Measurements from ENCODE around the gene DNM2.

DNM2 gene

DNA sequence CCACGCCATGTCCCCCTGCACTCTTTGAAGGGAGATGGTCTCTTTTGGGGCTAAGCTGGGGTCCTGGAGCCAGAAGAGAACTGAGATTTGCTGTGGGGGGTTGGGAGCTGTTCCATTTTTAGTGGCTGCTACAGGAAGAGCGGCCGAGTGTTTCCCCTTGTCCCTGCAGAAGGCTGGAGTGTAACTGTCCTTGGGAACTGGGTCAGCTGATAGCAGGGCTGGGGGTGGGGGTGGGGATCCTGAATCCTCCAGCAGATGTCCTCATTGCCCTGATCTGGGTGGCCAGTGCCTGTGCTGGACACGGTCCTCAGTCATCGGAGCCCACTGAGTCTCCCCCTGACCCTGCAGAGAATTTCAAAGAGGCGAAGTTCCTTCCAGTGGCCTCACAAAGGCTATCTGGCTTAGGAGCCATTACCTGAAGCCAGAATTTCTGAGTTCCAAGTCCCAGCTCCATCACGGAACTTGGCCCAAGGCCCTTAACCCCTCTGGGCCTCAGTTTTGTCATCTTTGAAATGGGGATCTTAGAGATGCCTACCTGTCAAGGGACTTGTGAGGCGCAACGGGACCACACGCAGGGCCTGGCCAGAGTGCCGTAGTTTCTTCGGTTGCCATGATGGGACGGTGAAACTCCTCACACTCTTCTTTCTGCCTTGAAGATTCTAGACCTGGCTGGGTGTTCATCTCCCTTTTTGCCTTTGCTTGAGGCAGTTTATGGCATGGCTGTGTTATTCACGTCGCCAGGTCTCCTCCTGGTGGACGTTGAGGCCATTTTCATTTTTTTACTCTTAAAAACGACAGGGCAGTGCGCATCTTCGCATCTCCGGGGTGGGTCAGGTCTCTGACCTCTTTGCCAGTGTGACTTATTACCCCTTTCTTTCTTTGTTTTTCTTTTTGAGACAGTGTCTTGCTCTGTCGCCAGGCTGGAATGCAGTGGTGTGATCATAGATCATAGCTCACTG is 51.9 kb downstream of the DNM2 start:
- Histone ChIP-seq H3K36me3 (ENCODE audit: control insufficient read depth, low read depth, low read length) (peaks cover 13% of the 10 kb centered on the region), H3K27me3 (ENCODE audit: control insufficient read depth, insufficient read depth, low read length) (no peaks in the 10 kb centered on the region), H3K9ac (ENCODE audit: low read length) (no peak overlapping the region), H3K27ac (ENCODE audit: low read length) (no peak overlapping the region), H3K4me3 (ENCODE audit: low read length) (no peak overlapping the region), H3K4me1 (ENCODE audit: control insufficient read depth, low read depth, low read length) (peaks cover 7% of the 10 kb centered on the region), H3K9me3 (ENCODE audit: control insufficient read depth, low read depth, low read length) (no peaks in the 10 kb centered on the region)

DNA sequence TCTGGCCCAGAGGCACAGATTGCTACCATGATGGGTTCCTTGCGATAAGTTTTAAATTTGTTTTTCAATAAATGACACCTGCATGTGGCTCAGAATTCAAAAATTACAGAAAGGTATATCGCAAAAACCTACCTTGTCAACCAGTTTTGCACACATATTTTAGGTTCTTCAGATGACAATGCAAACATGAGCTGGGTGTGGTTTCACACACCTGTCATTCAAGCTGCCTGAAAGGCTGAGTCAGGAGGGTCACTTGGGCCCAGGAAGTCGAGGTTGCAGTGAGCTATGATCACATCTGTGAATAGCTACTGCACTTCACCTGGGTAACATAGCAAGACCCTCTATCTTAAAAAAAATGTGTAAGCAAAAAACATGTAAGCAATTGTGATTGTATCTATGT is 56.1 kb downstream of the DNM2 start:
- Histone ChIP-seq H3K9me3 (ENCODE audit: control insufficient read depth, low read depth, low read length) (no peaks in the 10 kb centered on the region), H3K4me3 (ENCODE audit: low read length) (no peak overlapping the region), H3K4me1 (ENCODE audit: control insufficient read depth, low read depth, low read length) (peaks cover 7% of the 10 kb centered on the region), H3K36me3 (ENCODE audit: control insufficient read depth, low read depth, low read length) (peaks cover 39% of the 10 kb centered on the region), H3K9ac (ENCODE audit: low read length) (no peak overlapping the region), H3K27ac (ENCODE audit: low read length) (no peak overlapping the region), H3K27me3 (ENCODE audit: control insufficient read depth, insufficient read depth, low read length) (no peaks in the 10 kb centered on the region)

- peaks cover 47% of the 10 kb centered on the region for H3K36me3 ChIP-seq (ENCODE audit: control insufficient read depth, low read depth, low read length)
- peaks cover 1% of the 10 kb centered on the region for H3K4me1 ChIP-seq (ENCODE audit: control insufficient read depth, low read depth, low read length)
- H3K9ac ChIP-seq (ENCODE audit: low read length), result no peak overlapping the region
- H3K27ac ChIP-seq (ENCODE audit: low read length), result no peak overlapping the region
- no peaks in the 10 kb centered on the region for H3K27me3 ChIP-seq (ENCODE audit: control insufficient read depth, insufficient read depth, low read length)
- no peaks in the 10 kb centered on the region for H3K9me3 ChIP-seq (ENCODE audit: control insufficient read depth, low read depth, low read length)
- H3K4me3 ChIP-seq (ENCODE audit: low read length), result no peak overlapping the region
Observed at GRCh38 chr19:10774893-10775292, 57.0 kb downstream of the DNM2 start.

GRCh38 chr19:10776900-10777650 is 59.2 kb downstream of the DNM2 start:
- Histone ChIP-seq H3K36me3 (ENCODE audit: control insufficient read depth, low read depth, low read length) (peaks cover 58% of the 10 kb centered on the region), H3K9ac (ENCODE audit: low read length) (no peak overlapping the region), H3K9me3 (ENCODE audit: control insufficient read depth, low read depth, low read length) (no peaks in the 10 kb centered on the region), H3K27me3 (ENCODE audit: control insufficient read depth, insufficient read depth, low read length) (no peaks in the 10 kb centered on the region), H3K4me3 (ENCODE audit: low read length) (no peak overlapping the region), H3K27ac (ENCODE audit: low read length) (no peak overlapping the region), H3K4me1 (ENCODE audit: control insufficient read depth, low read depth, low read length) (no peaks in the 10 kb centered on the region)

DNA sequence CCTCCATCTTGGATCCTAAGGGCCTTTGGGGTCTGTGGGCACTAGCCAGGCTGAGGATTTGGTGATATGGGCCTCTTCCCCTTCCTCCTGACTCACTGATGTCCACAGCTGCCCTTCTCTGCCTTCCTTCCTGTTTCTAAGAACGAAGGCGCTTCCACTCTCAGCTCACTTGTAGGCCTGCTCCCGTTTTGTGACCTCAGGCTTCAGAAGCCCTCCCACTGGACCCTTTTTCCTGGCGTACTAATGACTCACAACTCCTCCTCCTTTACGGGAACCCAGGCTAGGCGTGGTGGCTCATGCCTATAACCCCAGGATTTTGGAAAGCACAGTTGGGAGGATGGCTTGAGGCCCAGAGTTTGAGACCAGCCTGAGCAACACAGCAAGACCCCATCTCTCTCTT is 62.5 kb downstream of the DNM2 start:
- peaks cover 61% of the 10 kb centered on the region for H3K36me3 ChIP-seq (ENCODE audit: control insufficient read depth, low read depth, low read length)
- H3K4me3 ChIP-seq (ENCODE audit: low read length), result no peak overlapping the region
- no peaks in the 10 kb centered on the region for H3K4me1 ChIP-seq (ENCODE audit: control insufficient read depth, low read depth, low read length)
- no peak overlapping the region for H3K9ac ChIP-seq (ENCODE audit: low read length)
- H3K27ac ChIP-seq (ENCODE audit: low read length), result no peak overlapping the region
- no peaks in the 10 kb centered on the region for H3K27me3 ChIP-seq (ENCODE audit: control insufficient read depth, insufficient read depth, low read length)
- H3K9me3 ChIP-seq (ENCODE audit: control insufficient read depth, low read depth, low read length), result no peaks in the 10 kb centered on the region

GRCh38 chr19:10782795-10783194 is 64.9 kb downstream of the DNM2 start:
- Histone ChIP-seq H3K9ac (ENCODE audit: low read length) (no peak overlapping the region), H3K4me1 (ENCODE audit: control insufficient read depth, low read depth, low read length) (no peaks in the 10 kb centered on the region), H3K9me3 (ENCODE audit: control insufficient read depth, low read depth, low read length) (no peaks in the 10 kb centered on the region), H3K4me3 (ENCODE audit: low read length) (no peak overlapping the region), H3K27ac (ENCODE audit: low read length) (no peak overlapping the region), H3K36me3 (ENCODE audit: control insufficient read depth, low read depth, low read length) (peaks cover 62% of the 10 kb centered on the region), H3K27me3 (ENCODE audit: control insufficient read depth, insufficient read depth, low read length) (no peaks in the 10 kb centered on the region)

DNA sequence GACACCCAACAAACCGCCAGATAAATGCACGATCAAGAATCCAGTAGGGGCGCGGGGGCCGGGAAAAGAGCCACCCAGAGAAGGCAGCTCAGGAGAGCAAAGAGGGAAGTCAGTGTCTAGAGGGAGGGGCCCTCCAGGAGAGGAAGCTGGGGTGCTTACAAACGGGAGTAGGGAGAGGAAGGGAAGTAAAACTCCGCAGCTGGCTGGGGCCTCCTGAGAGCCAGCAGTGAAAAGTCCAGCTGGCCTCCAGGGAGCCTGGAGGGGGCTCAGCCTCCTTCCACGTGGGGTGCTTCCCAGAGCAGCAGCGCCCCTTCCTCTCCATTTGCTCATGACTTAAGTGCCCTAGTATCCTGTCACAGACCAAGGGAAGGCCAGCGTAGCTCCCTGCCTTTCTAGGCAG is 66.4 kb downstream of the DNM2 start:
- H3K27ac ChIP-seq (ENCODE audit: low read length), result no peak overlapping the region
- no peaks in the 10 kb centered on the region for H3K4me1 ChIP-seq (ENCODE audit: control insufficient read depth, low read depth, low read length)
- H3K9me3 ChIP-seq (ENCODE audit: control insufficient read depth, low read depth, low read length), result no peaks in the 10 kb centered on the region
- H3K9ac ChIP-seq (ENCODE audit: low read length), result no peak overlapping the region
- H3K27me3 ChIP-seq (ENCODE audit: control insufficient read depth, insufficient read depth, low read length), result no peaks in the 10 kb centered on the region
- peaks cover 66% of the 10 kb centered on the region for H3K36me3 ChIP-seq (ENCODE audit: control insufficient read depth, low read depth, low read length)
- no peak overlapping the region for H3K4me3 ChIP-seq (ENCODE audit: low read length)

- H3K36me3 ChIP-seq (ENCODE audit: control insufficient read depth, low read depth, low read length), result peaks cover 47% of the 10 kb centered on the region
- H3K27me3 ChIP-seq (ENCODE audit: control insufficient read depth, insufficient read depth, low read length), result no peaks in the 10 kb centered on the region
- H3K4me1 ChIP-seq (ENCODE audit: control insufficient read depth, low read depth, low read length), result no peaks in the 10 kb centered on the region
- H3K9ac ChIP-seq (ENCODE audit: low read length), result no peak overlapping the region
- no peak overlapping the region for H3K4me3 ChIP-seq (ENCODE audit: low read length)
- no peak overlapping the region for H3K27ac ChIP-seq (ENCODE audit: low read length)
- no peaks in the 10 kb centered on the region for H3K9me3 ChIP-seq (ENCODE audit: control insufficient read depth, low read depth, low read length)
Observed at GRCh38 chr19:10788146-10788545, 70.3 kb downstream of the DNM2 start.

- Histone ChIP-seq H3K4me3 (ENCODE audit: low read length) (no peak overlapping the region), H3K36me3 (ENCODE audit: control insufficient read depth, low read depth, low read length) (peaks cover 48% of the 10 kb centered on the region), H3K9ac (ENCODE audit: low read length) (no peak overlapping the region), H3K27me3 (ENCODE audit: control insufficient read depth, insufficient read depth, low read length) (no peaks in the 10 kb centered on the region), H3K27ac (ENCODE audit: low read length) (no peak overlapping the region), H3K9me3 (ENCODE audit: control insufficient read depth, low read depth, low read length) (no peaks in the 10 kb centered on the region), H3K4me1 (ENCODE audit: control insufficient read depth, low read depth, low read length) (no peaks in the 10 kb centered on the region)
Observed at GRCh38 chr19:10789866-10790265, 72.0 kb downstream of the DNM2 start.

DNA sequence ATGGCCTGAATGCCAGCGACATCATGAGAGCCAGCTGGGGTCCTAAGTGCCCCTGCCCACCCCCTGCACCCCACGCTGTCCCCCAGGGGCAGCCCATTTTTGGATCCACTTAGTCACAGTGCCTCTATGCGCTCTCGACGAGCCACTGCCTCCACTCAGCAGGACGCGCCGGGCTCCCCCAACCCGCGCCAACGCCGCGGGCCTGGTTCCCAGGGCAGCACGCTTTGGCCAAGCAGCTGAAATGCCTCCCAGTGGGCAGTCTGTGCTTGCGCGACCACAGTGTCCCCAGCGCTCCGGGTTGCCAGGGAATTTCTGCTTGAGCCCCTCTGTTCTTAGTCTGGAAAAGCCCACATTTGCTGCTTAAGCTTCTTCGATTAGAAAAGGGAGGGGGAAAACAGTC is 78.8 kb downstream of the DNM2 start:
- H3K4me3 ChIP-seq (ENCODE audit: low read length), result no peak overlapping the region
- H3K4me1 ChIP-seq (ENCODE audit: control insufficient read depth, low read depth, low read length), result no peaks in the 10 kb centered on the region
- no peaks in the 10 kb centered on the region for H3K27me3 ChIP-seq (ENCODE audit: control insufficient read depth, insufficient read depth, low read length)
- no peak overlapping the region for H3K9ac ChIP-seq (ENCODE audit: low read length)
- H3K36me3 ChIP-seq (ENCODE audit: control insufficient read depth, low read depth, low read length), result peaks cover 37% of the 10 kb centered on the region
- H3K9me3 ChIP-seq (ENCODE audit: control insufficient read depth, low read depth, low read length), result no peaks in the 10 kb centered on the region
- no peak overlapping the region for H3K27ac ChIP-seq (ENCODE audit: low read length)

DNA sequence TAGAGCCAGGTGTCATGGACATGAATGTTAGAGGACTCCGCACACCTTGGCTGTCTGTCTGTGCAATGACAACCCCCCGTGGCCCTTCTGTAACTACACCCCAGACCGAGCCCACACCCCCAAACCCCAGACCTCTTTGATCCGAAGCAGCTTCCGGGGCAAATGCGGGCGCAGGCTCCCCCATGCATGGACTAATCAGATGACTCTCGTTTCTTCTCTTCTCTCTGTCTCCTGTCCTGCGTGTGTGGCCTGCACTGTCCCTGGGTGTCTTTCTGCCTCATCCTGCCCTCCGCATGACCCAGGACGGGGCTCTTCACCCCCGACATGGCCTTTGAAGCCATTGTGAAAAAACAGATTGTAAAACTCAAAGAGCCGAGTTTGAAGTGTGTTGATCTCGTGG is 79.2 kb downstream of the DNM2 start:
- H3K27me3 ChIP-seq (ENCODE audit: control insufficient read depth, insufficient read depth, low read length), result no peaks in the 10 kb centered on the region
- H3K27ac ChIP-seq (ENCODE audit: low read length), result no peak overlapping the region
- H3K4me1 ChIP-seq (ENCODE audit: control insufficient read depth, low read depth, low read length), result no peaks in the 10 kb centered on the region
- H3K9me3 ChIP-seq (ENCODE audit: control insufficient read depth, low read depth, low read length), result no peaks in the 10 kb centered on the region
- H3K36me3 ChIP-seq (ENCODE audit: control insufficient read depth, low read depth, low read length), result peaks cover 40% of the 10 kb centered on the region
- no peak overlapping the region for H3K9ac ChIP-seq (ENCODE audit: low read length)
- H3K4me3 ChIP-seq (ENCODE audit: low read length), result no peak overlapping the region

All from iPS-18a (cell line).